AG04449 (cell line): ENCODE data around the gene RSPH1.

Experiments
- CTCF ChIA-PET: fragments of 350-600 bp; formaldehyde crosslinking; extraction: SDS; loops from one replicate; lab custom pipeline; 2021; ENCODE audit warnings: antibody characterized with exemption; lab: Yijun Ruan, JAX
- POLR2A ChIA-PET: fragments of 400-600, 350-600 bp; formaldehyde crosslinking; extraction: SDS; loops from one replicate; lab custom pipeline; 2020; ENCODE audit warnings: antibody characterized with exemption, inconsistent platforms; lab: Yijun Ruan, JAX
- DNase-seq: peaks from one replicate; pipeline ENCODE4 v3.0.0-alpha.2; 2010; ENCODE audit warnings: low read depth, low spot score
- H3K4me3 ChIP-seq: 2 replicates; pipeline ENCODE4 v1.5.1; 2011; ENCODE audit warnings: low read depth, mild to moderate bottlenecking, control low read depth, low read length
- CTCF ChIP-seq: IDR thresholded peaks from one replicate; pipeline ENCODE4 v1.5.1; 2011; ENCODE audit warnings: mild to moderate bottlenecking, moderate library complexity, low read length, control low read depth, inconsistent platforms; ENCODE audit not compliant: insufficient read depth; ENCODE audit errors: missing control alignments

RSPH1 gene

GRCh38 chr21:42425591-42425990 is 70.4 kb downstream of the RSPH1 start:
- no peak for DNase-seq
- ChIA-PET CTCF (no interaction called here), POLR2A (no interaction called here)
- H3K4me3 ChIP-seq: no peak overlapping the region
- TF ChIP-seq CTCF: no peak

GRCh38 chr21:42424914-42425541 is 71.0 kb downstream of the RSPH1 start:
- CTCF ChIA-PET: no interaction called here
- POLR2A ChIA-PET: no interaction called here
- H3K4me3 ChIP-seq: no peak overlapping the region
- DNase-seq: no peak
- TF ChIP-seq CTCF: no peak

- no peak for TF ChIP-seq CTCF
- CTCF ChIA-PET: no interaction called here
- no peak overlapping the region for H3K4me3 ChIP-seq
- no peak for DNase-seq
- POLR2A ChIA-PET: no interaction called here
Measured at GRCh38 chr21:42423685-42424084, 72.3 kb downstream of the RSPH1 start.

GRCh38 chr21:42423197-42423675 is 72.8 kb downstream of the RSPH1 start:
- no peak overlapping the region for H3K4me3 ChIP-seq
- no peak for TF ChIP-seq CTCF
- ChIA-PET POLR2A (no interaction called here), CTCF (no interaction called here)
- no peak for DNase-seq
